GM23338 (cell line): ENCODE measurements around the gene IL36RN. TPM values are rescaled to one million over a fixed set of nuclear protein-coding genes. Genes with fewer than 3 reads are reported as not detected.

ENCODE experiments used
- ATAC-seq: fragments of 200-7000 bp; cut with Tn5 transposase; 3 replicates; pipeline ENCODE4 v1.9.1; 2020
- DNase-seq: peaks from one replicate; pipeline ENCODE4 v3.0.0-alpha.2; 2015; ENCODE audit warnings: low spot score
- H2AFZ ChIP-seq: fragments of 200-600 bp; sonication (generic); 2 replicates; pipeline ENCODE4 v1.8.0; 2016; ENCODE audit warnings: antibody characterized with exemption, mild to moderate bottlenecking, moderate library complexity
- H3F3A ChIP-seq: fragments of 200-600 bp; sonication (generic); replicated peaks from 2 replicates; pipeline ENCODE4 v1.8.0; 2017; ENCODE audit warnings: antibody characterized with exemption, mixed run types, low read depth
- H3K27ac ChIP-seq: fragments of 200-600 bp; sonication (generic); 2 replicates; pipeline ENCODE4 v1.6.1; 2016; ENCODE audit warnings: low read depth
- H3K27me3 ChIP-seq: fragments of 200-600 bp; sonication (generic); 2 replicates; pipeline ENCODE4 v1.8.0; 2016; ENCODE audit warnings: mild to moderate bottlenecking, mixed run types, moderate library complexity; ENCODE audit not compliant: insufficient read depth
- H3K36me3 ChIP-seq: fragments of 200-600 bp; sonication (generic); 2 replicates; pipeline ENCODE4 v1.8.0; 2016; ENCODE audit warnings: mild to moderate bottlenecking; ENCODE audit not compliant: insufficient read depth
- H3K4me1 ChIP-seq: fragments of 200-600 bp; sonication (generic); 2 replicates; pipeline ENCODE4 v1.8.0; 2016; ENCODE audit warnings: mild to moderate bottlenecking, moderate library complexity; ENCODE audit not compliant: insufficient read depth
- H3K4me2 ChIP-seq: fragments of 200-600 bp; sonication (generic); 2 replicates; pipeline ENCODE4 v1.7.1; 2017; ENCODE audit warnings: mixed run types
- H3K4me3 ChIP-seq: fragments of 200-600 bp; sonication (generic); 2 replicates; pipeline ENCODE4 v1.6.1; 2016; ENCODE audit warnings: mixed run types
- H3K79me2 ChIP-seq: fragments of 200-600 bp; sonication (generic); replicated peaks from 2 replicates; pipeline ENCODE4 v1.8.0; 2017; ENCODE audit warnings: mild to moderate bottlenecking; ENCODE audit not compliant: insufficient read depth
- H3K9me2 ChIP-seq: fragments of 200-600 bp; sonication (generic); 2 replicates; pipeline ENCODE4 v1.8.0; 2017; ENCODE audit not compliant: insufficient read depth
- H4K20me1 ChIP-seq: fragments of 200-600 bp; sonication (generic); replicated peaks from 2 replicates; pipeline ENCODE4 v1.8.0; 2017; ENCODE audit warnings: mild to moderate bottlenecking; ENCODE audit not compliant: insufficient read depth
- H3K27ac Mint-ChIP-seq: 2 replicates; pipeline ENCODE4 v1.8.0; 2020; ENCODE audit warnings: inconsistent platforms, mild to moderate bottlenecking, moderate library complexity, mixed read lengths
- H3K27me3 Mint-ChIP-seq: 3 replicates; pipeline ENCODE4 v1.8.0; 2022; ENCODE audit warnings: low read depth, mild to moderate bottlenecking, moderate library complexity, mixed read lengths, inconsistent platforms; ENCODE audit not compliant: insufficient read depth, poor library complexity
- H3K36me3 Mint-ChIP-seq: 3 replicates; pipeline ENCODE4 v1.8.0; 2021; ENCODE audit warnings: low read depth, mild to moderate bottlenecking, inconsistent platforms, moderate library complexity, mixed read lengths
- H3K4me1 Mint-ChIP-seq: 3 replicates; pipeline ENCODE4 v1.8.0; 2020; ENCODE audit warnings: mild to moderate bottlenecking, inconsistent platforms, mixed read lengths
- H3K4me3 Mint-ChIP-seq: 3 replicates; pipeline ENCODE4 v1.8.0; 2021; ENCODE audit warnings: moderate library complexity, mild to moderate bottlenecking, inconsistent platforms, mixed read lengths
- H3K9me3 Mint-ChIP-seq: 3 replicates; pipeline ENCODE4 v1.8.0; 2020; ENCODE audit warnings: moderate library complexity, mild to moderate bottlenecking, inconsistent platforms, mixed read lengths
- EZH2 ChIP-seq: fragments of 200-600 bp; sonication (generic); IDR thresholded peaks from one replicate; pipeline ENCODE4 v1.8.0; 2017; ENCODE audit warnings: antibody characterized with exemption, mild to moderate bottlenecking, low read depth; ENCODE audit not compliant: unreplicated experiment
- ZNF114 ChIP-seq: fragments of 250-450 bp; sonication (Bioruptor Pico); IDR thresholded peaks from 2 replicates; pipeline ENCODE4 v1.5.0; 2020; ENCODE audit warnings: mild to moderate bottlenecking, moderate library complexity
- ZNF331 ChIP-seq: fragments of 250-450 bp; sonication (Bioruptor Pico); IDR thresholded peaks from 2 replicates; pipeline ENCODE4 v1.5.0; 2020; ENCODE audit warnings: low read depth, mild to moderate bottlenecking, moderate library complexity
- polyA plus RNA-seq: library from polyadenylated mRNA; unstranded; fragments of >200 nt; fragmentation: Nextera tagmentation; extraction: Ambion mirVana; gene quantifications from 2 replicates; pipeline ENCODE4 v1.2.1, GENCODE V29; 2016
- total RNA-seq: library from RNA; depleted of rRNA; stranded (reverse); fragments of >200 nt; shearing (Covaris generic); gene quantifications from 2 replicates; pipeline ENCODE4 v1.2.3, GENCODE V29; 2014
- TF ChIP-seq, protein P1 (sequence below): fragments of 250-450 bp; sonication (Bioruptor Pico); IDR thresholded peaks from 2 replicates; pipeline ENCODE4 v1.5.0; 2020; ENCODE audit warnings: mild to moderate bottlenecking, moderate library complexity

The IL36RN gene
- total and polyA plus RNA-seq, 2 experiments from 2014 or later = not detected

GRCh38 chr2:113111121-113111520, 52.1 kb downstream of the IL36RN start (continued):
- TF ChIP-seq, protein P1, sequence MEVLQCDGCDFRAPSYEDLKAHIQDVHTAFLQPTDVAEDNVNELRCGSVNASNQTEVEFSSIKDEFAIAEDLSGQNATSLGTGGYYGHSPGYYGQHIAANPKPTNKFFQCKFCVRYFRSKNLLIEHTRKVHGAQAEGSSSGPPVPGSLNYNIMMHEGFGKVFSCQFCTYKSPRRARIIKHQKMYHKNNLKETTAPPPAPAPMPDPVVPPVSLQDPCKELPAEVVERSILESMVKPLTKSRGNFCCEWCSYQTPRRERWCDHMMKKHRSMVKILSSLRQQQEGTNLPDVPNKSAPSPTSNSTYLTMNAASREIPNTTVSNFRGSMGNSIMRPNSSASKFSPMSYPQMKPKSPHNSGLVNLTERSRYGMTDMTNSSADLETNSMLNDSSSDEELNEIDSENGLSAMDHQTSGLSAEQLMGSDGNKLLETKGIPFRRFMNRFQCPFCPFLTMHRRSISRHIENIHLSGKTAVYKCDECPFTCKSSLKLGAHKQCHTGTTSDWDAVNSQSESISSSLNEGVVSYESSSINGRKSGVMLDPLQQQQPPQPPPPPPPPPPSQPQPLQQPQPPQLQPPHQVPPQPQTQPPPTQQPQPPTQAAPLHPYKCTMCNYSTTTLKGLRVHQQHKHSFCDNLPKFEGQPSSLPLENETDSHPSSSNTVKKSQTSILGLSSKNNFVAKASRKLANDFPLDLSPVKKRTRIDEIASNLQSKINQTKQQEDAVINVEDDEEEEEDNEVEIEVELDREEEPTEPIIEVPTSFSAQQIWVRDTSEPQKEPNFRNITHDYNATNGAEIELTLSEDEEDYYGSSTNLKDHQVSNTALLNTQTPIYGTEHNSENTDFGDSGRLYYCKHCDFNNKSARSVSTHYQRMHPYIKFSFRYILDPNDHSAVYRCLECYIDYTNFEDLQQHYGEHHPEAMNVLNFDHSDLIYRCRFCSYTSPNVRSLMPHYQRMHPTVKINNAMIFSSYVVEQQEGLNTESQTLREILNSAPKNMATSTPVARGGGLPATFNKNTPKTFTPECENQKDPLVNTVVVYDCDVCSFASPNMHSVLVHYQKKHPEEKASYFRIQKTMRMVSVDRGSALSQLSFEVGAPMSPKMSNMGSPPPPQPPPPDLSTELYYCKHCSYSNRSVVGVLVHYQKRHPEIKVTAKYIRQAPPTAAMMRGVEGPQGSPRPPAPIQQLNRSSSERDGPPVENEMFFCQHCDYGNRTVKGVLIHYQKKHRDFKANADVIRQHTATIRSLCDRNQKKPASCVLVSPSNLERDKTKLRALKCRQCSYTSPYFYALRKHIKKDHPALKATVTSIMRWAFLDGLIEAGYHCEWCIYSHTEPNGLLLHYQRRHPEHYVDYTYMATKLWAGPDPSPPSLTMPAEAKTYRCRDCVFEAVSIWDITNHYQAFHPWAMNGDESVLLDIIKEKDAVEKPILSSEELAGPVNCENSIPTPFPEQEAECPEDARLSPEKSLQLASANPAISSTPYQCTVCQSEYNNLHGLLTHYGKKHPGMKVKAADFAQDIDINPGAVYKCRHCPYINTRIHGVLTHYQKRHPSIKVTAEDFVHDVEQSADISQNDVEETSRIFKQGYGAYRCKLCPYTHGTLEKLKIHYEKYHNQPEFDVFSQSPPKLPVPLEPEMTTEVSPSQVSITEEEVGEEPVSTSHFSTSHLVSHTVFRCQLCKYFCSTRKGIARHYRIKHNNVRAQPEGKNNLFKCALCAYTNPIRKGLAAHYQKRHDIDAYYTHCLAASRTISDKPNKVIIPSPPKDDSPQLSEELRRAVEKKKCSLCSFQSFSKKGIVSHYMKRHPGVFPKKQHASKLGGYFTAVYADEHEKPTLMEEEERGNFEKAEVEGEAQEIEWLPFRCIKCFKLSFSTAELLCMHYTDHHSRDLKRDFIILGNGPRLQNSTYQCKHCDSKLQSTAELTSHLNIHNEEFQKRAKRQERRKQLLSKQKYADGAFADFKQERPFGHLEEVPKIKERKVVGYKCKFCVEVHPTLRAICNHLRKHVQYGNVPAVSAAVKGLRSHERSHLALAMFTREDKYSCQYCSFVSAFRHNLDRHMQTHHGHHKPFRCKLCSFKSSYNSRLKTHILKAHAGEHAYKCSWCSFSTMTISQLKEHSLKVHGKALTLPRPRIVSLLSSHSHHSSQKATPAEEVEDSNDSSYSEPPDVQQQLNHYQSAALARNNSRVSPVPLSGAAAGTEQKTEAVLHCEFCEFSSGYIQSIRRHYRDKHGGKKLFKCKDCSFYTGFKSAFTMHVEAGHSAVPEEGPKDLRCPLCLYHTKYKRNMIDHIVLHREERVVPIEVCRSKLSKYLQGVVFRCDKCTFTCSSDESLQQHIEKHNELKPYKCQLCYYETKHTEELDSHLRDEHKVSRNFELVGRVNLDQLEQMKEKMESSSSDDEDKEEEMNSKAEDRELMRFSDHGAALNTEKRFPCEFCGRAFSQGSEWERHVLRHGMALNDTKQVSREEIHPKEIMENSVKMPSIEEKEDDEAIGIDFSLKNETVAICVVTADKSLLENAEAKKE (CRISPR knock-in tag) = no peak
- TF ChIP-seq ZNF331 (CRISPR knock-in tag) = no peak

DNA sequence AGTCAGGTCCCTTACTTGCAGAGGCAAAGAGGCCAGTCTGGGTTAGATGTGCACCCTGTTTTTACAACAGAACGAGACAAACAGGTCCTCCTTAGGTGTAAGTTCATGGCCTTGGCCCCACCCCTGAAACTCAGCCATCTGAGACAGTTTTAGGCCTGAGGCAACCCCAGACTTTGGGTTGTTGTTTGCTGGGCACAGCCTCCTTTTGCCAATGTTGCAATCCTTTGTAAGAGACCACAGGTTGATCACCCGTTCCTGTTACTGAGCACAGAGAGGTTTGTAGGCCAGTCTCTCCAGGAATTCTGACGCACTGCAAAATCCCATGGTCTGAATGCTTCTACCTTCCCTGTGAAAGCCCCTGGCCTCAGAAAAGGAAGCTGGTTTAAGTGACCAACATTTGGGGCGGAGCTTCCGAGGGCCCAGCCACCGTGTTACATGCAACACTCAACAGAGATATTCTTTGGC, 52.9 kb downstream of the IL36RN start:
- Histone ChIP-seq H3K4me1 (peaks cover 9% of the 10 kb centered on the region; the same call in 1 of the 2 replicates), H2AFZ (peak overlapping the region; percentile 39; the same call in 1 of the 2 replicates), H3K27me3 (no peaks in the 10 kb centered on the region), H4K20me1 (no peaks in the 10 kb centered on the region), H3F3A (no peaks in the 10 kb centered on the region), H3K4me2 (no peak overlapping the region), H3K79me2 (no peaks in the 10 kb centered on the region), H3K27ac (no peak overlapping the region), H3K4me3 (no peak overlapping the region), H3K9me2 (peaks cover 17% of the 10 kb centered on the region), H3K36me3 (no peaks in the 10 kb centered on the region)
- no peaks in the 10 kb centered on the region for H3K9me3 Mint-ChIP-seq
- H3K27ac Mint-ChIP-seq = no peak overlapping the region
- no peak for ATAC-seq
- H3K4me3 Mint-ChIP-seq = no peak overlapping the region
- no peaks in the 10 kb centered on the region for H3K27me3 Mint-ChIP-seq
- TF ChIP-seq, protein P1 (CRISPR knock-in tag) = no peak
- TF ChIP-seq ZNF114 (CRISPR knock-in tag) (no peak), EZH2 (no peak)
- DNase-seq = peak; percentile 5
- H3K4me1 Mint-ChIP-seq = peaks cover 2% of the 10 kb centered on the region; the same call in 1 of the 3 replicates
- no peaks in the 10 kb centered on the region for H3K36me3 Mint-ChIP-seq
